Breast epithelium (tissue), 4 donors: ENCODE measurements around the gene SULT2B1. TPM values are rescaled to one million over a fixed set of nuclear protein-coding genes. Genes with fewer than 3 reads are reported as not detected.
A peak's percentile ranks its signal among the peaks of the same experiment; 100 is the strongest.

Experiments
- DNase-seq, 2 donors: peaks; one replicate each; pipeline ENCODE4 v3.0.0-alpha.2; 2019; ENCODE audit warnings: low spot score in 2 of 2
- H3K27ac ChIP-seq, 2 donors: fragments of 200-600 bp; sonication (generic) in 1 of 2; one replicate each; pipeline ENCODE4 v1.5.1; 2016 to 2019; ENCODE audit warnings: mild to moderate bottlenecking in 1 of 2
- H3K27me3 ChIP-seq, 2 donors: fragments of 200-600 bp; sonication (generic) in 1 of 2; one replicate each; pipeline versions ENCODE4 v1.5.1 to v1.6.0; 2017 to 2019; ENCODE audit warnings: control low read depth in 1 of 2, mild to moderate bottlenecking in 1 of 2
- H3K36me3 ChIP-seq: fragments of 200-600 bp; one replicate; pipeline ENCODE4 v1.5.1; 2019
- H3K4me1 ChIP-seq, 2 donors: fragments of 200-600 bp; sonication (generic); one replicate each; pipeline ENCODE4 v1.5.1; 2016 to 2019; ENCODE audit warnings: control low read depth in 1 of 2
- H3K4me3 ChIP-seq, 3 donors: fragments of 200-600 bp; sonication (generic); 1 replicate in 2 of 3; 2 replicates in 1 of 3; pipeline ENCODE4 v1.5.1; 2016 to 2019; ENCODE audit warnings: mild to moderate bottlenecking in 3 of 3, moderate library complexity in 2 of 3
- H3K9me3 ChIP-seq, 2 donors: fragments of 200-600 bp; sonication (generic) in 1 of 2; one replicate each; pipeline ENCODE4 v1.5.1; 2016 to 2019; ENCODE audit warnings: control low read depth in 1 of 2
- CTCF ChIP-seq, 3 donors: fragments of 450-650 bp; IDR thresholded peaks; one replicate each; pipeline ENCODE4 v1.5.1; 2016 to 2017; ENCODE audit warnings: antibody characterized with exemption in 3 of 3, mild to moderate bottlenecking in 3 of 3, moderate library complexity in 3 of 3
- POLR2A ChIP-seq: fragments of 450-650 bp; IDR thresholded peaks from one replicate; pipeline ENCODE4 v1.6.1; 2016; ENCODE audit warnings: antibody characterized with exemption, mild to moderate bottlenecking, moderate library complexity
- POLR2AphosphoS5 ChIP-seq, 3 donors: sonication (generic); formaldehyde crosslinking; IDR thresholded peaks; one replicate each; pipeline ENCODE4 v1.6.1; 2017; ENCODE audit warnings: antibody characterized with exemption in 3 of 3
- intact Hi-C: fragments of 100-400 bp; cut with DNase I; formaldehyde crosslinking; loops from one replicate; pipeline ENCODE4 v1.15.1; 2023; ENCODE audit warnings: low total_unique reads
- total RNA-seq, 3 donors: library from RNA; depleted of rRNA; stranded (reverse); fragments of >200 nt; gene quantifications; one replicate each; pipeline ENCODE4 v1.1.0, GENCODE V29; 2016

SULT2B1 gene
- total RNA-seq, 3 donors from 2014 or later, result 5.6 to 7.5 TPM; not detected in 1

- TF ChIP-seq POLR2A (no peak), CTCF (IDR thresholded peaks at IDR 0.05) (no peak), POLR2AphosphoS5 (IDR thresholded peaks at IDR 0.05) (no peak)
- Histone ChIP-seq H3K9me3 (no peaks in the 10 kb centered on the region), H3K4me3 (no peak overlapping the region), H3K36me3 (no peaks in the 10 kb centered on the region), H3K27me3 (no peaks in the 10 kb centered on the region), H3K4me1 (no peaks in the 10 kb centered on the region), H3K27ac (no peak overlapping the region)
- intact Hi-C loops, result no loop called here
- DNase-seq, result no peak
Measured at GRCh38 chr19:48539503-48540096, 12.4 kb upstream of the SULT2B1 start.

GRCh38 chr19:48540110-48540509, 11.9 kb upstream of the SULT2B1 start:
- TF ChIP-seq CTCF (IDR thresholded peaks at IDR 0.05), result no peak
- TF ChIP-seq POLR2A, result no peak
- no peak for TF ChIP-seq POLR2AphosphoS5 (IDR thresholded peaks at IDR 0.05)
- Histone ChIP-seq H3K4me3 (no peak overlapping the region), H3K9me3 (no peaks in the 10 kb centered on the region), H3K27me3 (no peaks in the 10 kb centered on the region), H3K4me1 (no peaks in the 10 kb centered on the region), H3K36me3 (no peaks in the 10 kb centered on the region), H3K27ac (no peak overlapping the region)
- intact Hi-C loops, result no loop called here
- DNase-seq, result no peak

GRCh38 chr19:48541813-48542212, 10.2 kb upstream of the SULT2B1 start:
- DNase-seq, result no peak
- no peaks in the 10 kb centered on the region for H3K4me1 ChIP-seq
- H3K27me3 ChIP-seq, result no peaks in the 10 kb centered on the region
- intact Hi-C loops, result no loop called here
- no peak overlapping the region for H3K4me3 ChIP-seq
- no peaks in the 10 kb centered on the region for H3K36me3 ChIP-seq
- H3K9me3 ChIP-seq, result no peaks in the 10 kb centered on the region
- no peak for TF ChIP-seq POLR2AphosphoS5 (IDR thresholded peaks at IDR 0.05)
- TF ChIP-seq CTCF (IDR thresholded peaks at IDR 0.05), result no peak
- no peak for TF ChIP-seq POLR2A
- no peak overlapping the region for H3K27ac ChIP-seq

GRCh38 chr19:48543121-48543710, 8.8 kb upstream of the SULT2B1 start:
- TF ChIP-seq CTCF (IDR thresholded peaks at IDR 0.05), result no peak
- TF ChIP-seq POLR2A, result no peak
- peak; percentile 29 to 55 (median 38) for TF ChIP-seq POLR2AphosphoS5 (IDR thresholded peaks at IDR 0.05)
- H3K4me1 ChIP-seq, result no peaks in the 10 kb centered on the region
- peak; percentile 85 to 92 for DNase-seq

GRCh38 chr19:48544856-48545750, 6.9 kb upstream of the SULT2B1 start:
- Histone ChIP-seq H3K9me3 (no peaks in the 10 kb centered on the region), H3K27me3 (no peaks in the 10 kb centered on the region), H3K4me3 (no peak overlapping the region), H3K4me1 (no peaks in the 10 kb centered on the region), H3K36me3 (no peaks in the 10 kb centered on the region), H3K27ac (no peak overlapping the region)
- no peak for DNase-seq
- TF ChIP-seq CTCF (IDR thresholded peaks at IDR 0.05) (no peak), POLR2A (no peak), POLR2AphosphoS5 (IDR thresholded peaks at IDR 0.05) (no peak)
- intact Hi-C loops, result no loop called here

More at GRCh38 chr19:48543121-48543710, 8.8 kb upstream of the SULT2B1 start:
- intact Hi-C loops, result no loop called here
- Histone ChIP-seq H3K27ac (peak overlapping the region; percentile 75 to 80), H3K27me3 (no peaks in the 10 kb centered on the region), H3K9me3 (no peaks in the 10 kb centered on the region), H3K36me3 (no peaks in the 10 kb centered on the region), H3K4me3 (peak overlapping the region in 2 of 3 donors; percentile 11 to 39)
